Mesenchymal stem cell (in vitro differentiated cells and primary cell): ENCODE data around the gene RBM26.

ENCODE experiments used
- DNase-seq: peaks from one replicate; pipeline ENCODE4 v3.0.0-alpha.2; 2013
- H2AFZ ChIP-seq: one replicate; pipeline ENCODE4 v1.6.1; 2013; ENCODE audit warnings: low read depth, mild to moderate bottlenecking, control low read depth, inconsistent platforms, low read length, moderate library complexity
- H2AK5ac ChIP-seq: 2 replicates; pipeline ENCODE4 v1.6.1; 2013; ENCODE audit warnings: low read length, moderate library complexity, mild to moderate bottlenecking, inconsistent platforms; ENCODE audit not compliant: severe bottlenecking
- H2BK120ac ChIP-seq: one replicate; pipeline ENCODE4 v1.6.1; 2013; ENCODE audit warnings: low read depth, mild to moderate bottlenecking, inconsistent platforms, low read length, moderate library complexity
- H2BK12ac ChIP-seq, 2 experiments: one replicate each; pipeline ENCODE4 v1.6.1; 2013; ENCODE audit warnings: inconsistent platforms in 2 of 2, low read length in 2 of 2, mild to moderate bottlenecking in 2 of 2, moderate library complexity in 2 of 2, control low read depth in 1 of 2
- H2BK15ac ChIP-seq: one replicate; pipeline ENCODE4 v1.6.1; 2013; ENCODE audit warnings: mild to moderate bottlenecking, low read depth, inconsistent platforms; ENCODE audit not compliant: poor library complexity, severe bottlenecking
- H2BK5ac ChIP-seq: 2 replicates; pipeline ENCODE4 v1.6.1; 2013; ENCODE audit warnings: low read depth, mild to moderate bottlenecking, low read length, control low read depth, inconsistent platforms; ENCODE audit not compliant: poor library complexity, severe bottlenecking
- H3K14ac ChIP-seq, 2 experiments: one replicate each; pipeline ENCODE4 v1.6.1; 2013; ENCODE audit warnings: inconsistent platforms in 2 of 2, low read length in 2 of 2, control low read depth in 1 of 2, mild to moderate bottlenecking in 1 of 2, moderate library complexity in 1 of 2
- H3K18ac ChIP-seq, 2 experiments: one replicate each; pipeline ENCODE4 v1.6.1; 2013; ENCODE audit warnings: inconsistent platforms in 2 of 2, low read length in 2 of 2, control low read depth in 1 of 2, low read depth in 1 of 2, mild to moderate bottlenecking in 1 of 2
- H3K23ac ChIP-seq, 2 experiments: one replicate each; pipeline ENCODE4 v1.6.1; 2013; ENCODE audit warnings: inconsistent platforms in 2 of 2, low read length in 2 of 2, mild to moderate bottlenecking in 2 of 2, moderate library complexity in 2 of 2, control low read depth in 1 of 2
- H3K27ac ChIP-seq: 2 replicates; pipeline ENCODE4 v1.5.1; 2013; ENCODE audit warnings: mild to moderate bottlenecking, moderate library complexity, low read length, control low read depth, inconsistent platforms; ENCODE audit not compliant: poor library complexity, severe bottlenecking
- H3K27me3 ChIP-seq, 2 experiments: 2 replicates each; pipeline versions ENCODE4 v1.6.1 to v1.7.0; 2013; ENCODE audit warnings: low read length in 2 of 2, mild to moderate bottlenecking in 2 of 2, moderate library complexity in 2 of 2, control low read depth in 1 of 2, inconsistent platforms in 1 of 2; ENCODE audit not compliant: control insufficient read depth in 1 of 2, insufficient read depth in 1 of 2
- H3K36me3 ChIP-seq, 2 experiments: 2 replicates each; pipeline versions ENCODE4 v1.6.1 to v1.7.0; 2013; ENCODE audit warnings: low read length in 2 of 2, control low read depth in 1 of 2, inconsistent platforms in 1 of 2, low read depth in 1 of 2, mild to moderate bottlenecking in 1 of 2; ENCODE audit not compliant: insufficient read depth in 2 of 2, control insufficient read depth in 1 of 2
- H3K4ac ChIP-seq, 2 experiments: one replicate each; pipeline ENCODE4 v1.6.1; 2013; ENCODE audit warnings: inconsistent platforms in 2 of 2, low read length in 2 of 2, mild to moderate bottlenecking in 2 of 2, moderate library complexity in 2 of 2, control low read depth in 1 of 2, low read depth in 1 of 2
- H3K4me1 ChIP-seq: 2 replicates; pipeline ENCODE4 v1.6.1; 2013; ENCODE audit warnings: low read depth, low read length, control low read depth; ENCODE audit not compliant: control insufficient read depth, insufficient read depth
- H3K4me2 ChIP-seq: 2 replicates; pipeline ENCODE4 v1.6.1; 2013; ENCODE audit warnings: low read length, mild to moderate bottlenecking, inconsistent platforms; ENCODE audit not compliant: poor library complexity, severe bottlenecking
- H3K4me3 ChIP-seq, 2 experiments: 2 replicates each; pipeline versions ENCODE4 v1.5.1 to v1.7.0; 2013; ENCODE audit warnings: low read length in 2 of 2, mild to moderate bottlenecking in 2 of 2, control low read depth in 1 of 2, low read depth in 1 of 2; ENCODE audit not compliant: insufficient read depth in 1 of 2
- H3K79me1 ChIP-seq: replicated peaks from 2 replicates; pipeline ENCODE4 v1.6.1; 2013; ENCODE audit warnings: mild to moderate bottlenecking, control low read depth, low read length, inconsistent platforms; ENCODE audit not compliant: poor library complexity, severe bottlenecking
- H3K9ac ChIP-seq: 2 replicates; pipeline ENCODE4 v1.7.0; 2013; ENCODE audit warnings: mild to moderate bottlenecking, low read length, moderate library complexity
- H3K9me3 ChIP-seq: 2 replicates; pipeline ENCODE4 v1.7.0; 2013; ENCODE audit warnings: mild to moderate bottlenecking, low read length; ENCODE audit not compliant: control insufficient read depth
- H4K8ac ChIP-seq: one replicate; pipeline ENCODE4 v1.6.1; 2013; ENCODE audit warnings: inconsistent platforms, mild to moderate bottlenecking, low read length, moderate library complexity
- H4K91ac ChIP-seq: one replicate; pipeline ENCODE4 v1.6.1; 2013; ENCODE audit warnings: mild to moderate bottlenecking, low read length, inconsistent platforms
- WGBS: methylation state at CpG from one replicate; pipeline ENCODE4 v1.1.7; 2013; ENCODE audit warnings: mixed read lengths; 5-methylcytosine and 5-hydroxymethylcytosine counted together

The RBM26 gene

GRCh38 chr13:79445968-79446645 lies 40.1 kb upstream of the RBM26 start:
- Histone ChIP-seq H3K4me3 (no peak overlapping the region), H3K9ac (no peak overlapping the region), H2AK5ac (no peak overlapping the region), H3K4me1 (no peaks in the 10 kb centered on the region), H3K36me3 (no peaks in the 10 kb centered on the region), H4K91ac (no peak overlapping the region), H2AFZ (no peak overlapping the region), H2BK120ac (no peak overlapping the region), H3K14ac (no peak overlapping the region), H2BK12ac (no peak overlapping the region), H2BK15ac (no peak overlapping the region), H3K79me1 (no peaks in the 10 kb centered on the region), H2BK5ac (no peak overlapping the region), H3K27ac (no peak overlapping the region), H4K8ac (no peak overlapping the region), H3K18ac (peak overlapping the region in 1 of 2 experiments; percentile 34), H3K23ac (peak overlapping the region in 1 of 2 experiments; percentile 10), H3K27me3 (no peaks in the 10 kb centered on the region), H3K4ac (no peak overlapping the region), H3K9me3 (no peaks in the 10 kb centered on the region), H3K4me2 (no peak overlapping the region)
- DNase-seq: no peak
- 93% methylated on average over 9 of the region's 11 CpGs for WGBS

- Histone ChIP-seq H4K8ac (no peak overlapping the region), H3K4me2 (no peak overlapping the region), H3K18ac (no peak overlapping the region), H2AFZ (no peak overlapping the region), H3K23ac (no peak overlapping the region), H3K36me3 (no peaks in the 10 kb centered on the region), H3K4me1 (no peaks in the 10 kb centered on the region), H3K79me1 (no peaks in the 10 kb centered on the region), H4K91ac (no peak overlapping the region), H3K27me3 (no peaks in the 10 kb centered on the region), H2AK5ac (no peak overlapping the region), H3K9ac (no peak overlapping the region), H3K9me3 (no peaks in the 10 kb centered on the region), H2BK5ac (no peak overlapping the region), H3K27ac (no peak overlapping the region), H3K14ac (no peak overlapping the region), H3K4me3 (no peak overlapping the region), H2BK15ac (no peak overlapping the region), H2BK120ac (no peak overlapping the region), H3K4ac (no peak overlapping the region), H2BK12ac (no peak overlapping the region)
- no CpG with 5 or more reads among the region's 3 CpGs for WGBS
- DNase-seq: no peak
Observed at GRCh38 chr13:79442706-79443105, 36.7 kb upstream of the RBM26 start.

- no peak overlapping the region for H4K8ac ChIP-seq
- no peak overlapping the region for H2BK12ac ChIP-seq
- no peak for DNase-seq
- no CpG with 5 or more reads among the region's 1 CpG for WGBS
- H3K79me1 ChIP-seq: no peaks in the 10 kb centered on the region
- H3K23ac ChIP-seq: no peak overlapping the region
- no peak overlapping the region for H2AFZ ChIP-seq
- no peak overlapping the region for H3K4me2 ChIP-seq
- no peak overlapping the region for H3K18ac ChIP-seq
- H3K4ac ChIP-seq: no peak overlapping the region
- no peaks in the 10 kb centered on the region for H3K9me3 ChIP-seq
- no peak overlapping the region for H3K4me3 ChIP-seq
- no peaks in the 10 kb centered on the region for H3K4me1 ChIP-seq
- H3K9ac ChIP-seq: no peak overlapping the region
- no peak overlapping the region for H2BK5ac ChIP-seq
- H4K91ac ChIP-seq: no peak overlapping the region
- no peak overlapping the region for H2AK5ac ChIP-seq
- no peak overlapping the region for H3K14ac ChIP-seq
- no peak overlapping the region for H3K27ac ChIP-seq
- H2BK15ac ChIP-seq: no peak overlapping the region
- H2BK120ac ChIP-seq: no peak overlapping the region
- no peaks in the 10 kb centered on the region for H3K36me3 ChIP-seq
- no peaks in the 10 kb centered on the region for H3K27me3 ChIP-seq
Observed at GRCh38 chr13:79442221-79442620, 36.2 kb upstream of the RBM26 start.

GRCh38 chr13:79440958-79441528 lies 35.0 kb upstream of the RBM26 start:
- no peaks in the 10 kb centered on the region for H3K27me3 ChIP-seq
- H3K36me3 ChIP-seq: no peaks in the 10 kb centered on the region
- H3K79me1 ChIP-seq: no peaks in the 10 kb centered on the region
- no peaks in the 10 kb centered on the region for H3K9me3 ChIP-seq
- H2BK120ac ChIP-seq: no peak overlapping the region
- DNase-seq: no peak
- WGBS: 84% methylated on average over 5 of the region's 5 CpGs
- no peak overlapping the region for H4K91ac ChIP-seq
- no peak overlapping the region for H3K18ac ChIP-seq
- H3K4me2 ChIP-seq: no peak overlapping the region
- H2AK5ac ChIP-seq: no peak overlapping the region
- no peak overlapping the region for H4K8ac ChIP-seq
- no peak overlapping the region for H2BK15ac ChIP-seq
- H3K27ac ChIP-seq: no peak overlapping the region
- no peak overlapping the region for H3K23ac ChIP-seq
- H3K4me3 ChIP-seq: no peak overlapping the region
- H2BK12ac ChIP-seq: no peak overlapping the region
- H3K4me1 ChIP-seq: no peaks in the 10 kb centered on the region
- H3K14ac ChIP-seq: no peak overlapping the region
- no peak overlapping the region for H3K9ac ChIP-seq
- H3K4ac ChIP-seq: no peak overlapping the region
- H2AFZ ChIP-seq: no peak overlapping the region
- no peak overlapping the region for H2BK5ac ChIP-seq
